Inferior parietal cortex (tissue), 1 donor: ENCODE results near the gene RPAP3.

Experiments
- DNase-seq: peaks from one replicate; pipeline ENCODE4 v3.0.0-alpha.2; 2016; ENCODE audit errors: extremely low spot score

The RPAP3 gene, protein sequence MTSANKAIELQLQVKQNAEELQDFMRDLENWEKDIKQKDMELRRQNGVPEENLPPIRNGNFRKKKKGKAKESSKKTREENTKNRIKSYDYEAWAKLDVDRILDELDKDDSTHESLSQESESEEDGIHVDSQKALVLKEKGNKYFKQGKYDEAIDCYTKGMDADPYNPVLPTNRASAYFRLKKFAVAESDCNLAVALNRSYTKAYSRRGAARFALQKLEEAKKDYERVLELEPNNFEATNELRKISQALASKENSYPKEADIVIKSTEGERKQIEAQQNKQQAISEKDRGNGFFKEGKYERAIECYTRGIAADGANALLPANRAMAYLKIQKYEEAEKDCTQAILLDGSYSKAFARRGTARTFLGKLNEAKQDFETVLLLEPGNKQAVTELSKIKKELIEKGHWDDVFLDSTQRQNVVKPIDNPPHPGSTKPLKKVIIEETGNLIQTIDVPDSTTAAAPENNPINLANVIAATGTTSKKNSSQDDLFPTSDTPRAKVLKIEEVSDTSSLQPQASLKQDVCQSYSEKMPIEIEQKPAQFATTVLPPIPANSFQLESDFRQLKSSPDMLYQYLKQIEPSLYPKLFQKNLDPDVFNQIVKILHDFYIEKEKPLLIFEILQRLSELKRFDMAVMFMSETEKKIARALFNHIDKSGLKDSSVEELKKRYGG

DNA sequence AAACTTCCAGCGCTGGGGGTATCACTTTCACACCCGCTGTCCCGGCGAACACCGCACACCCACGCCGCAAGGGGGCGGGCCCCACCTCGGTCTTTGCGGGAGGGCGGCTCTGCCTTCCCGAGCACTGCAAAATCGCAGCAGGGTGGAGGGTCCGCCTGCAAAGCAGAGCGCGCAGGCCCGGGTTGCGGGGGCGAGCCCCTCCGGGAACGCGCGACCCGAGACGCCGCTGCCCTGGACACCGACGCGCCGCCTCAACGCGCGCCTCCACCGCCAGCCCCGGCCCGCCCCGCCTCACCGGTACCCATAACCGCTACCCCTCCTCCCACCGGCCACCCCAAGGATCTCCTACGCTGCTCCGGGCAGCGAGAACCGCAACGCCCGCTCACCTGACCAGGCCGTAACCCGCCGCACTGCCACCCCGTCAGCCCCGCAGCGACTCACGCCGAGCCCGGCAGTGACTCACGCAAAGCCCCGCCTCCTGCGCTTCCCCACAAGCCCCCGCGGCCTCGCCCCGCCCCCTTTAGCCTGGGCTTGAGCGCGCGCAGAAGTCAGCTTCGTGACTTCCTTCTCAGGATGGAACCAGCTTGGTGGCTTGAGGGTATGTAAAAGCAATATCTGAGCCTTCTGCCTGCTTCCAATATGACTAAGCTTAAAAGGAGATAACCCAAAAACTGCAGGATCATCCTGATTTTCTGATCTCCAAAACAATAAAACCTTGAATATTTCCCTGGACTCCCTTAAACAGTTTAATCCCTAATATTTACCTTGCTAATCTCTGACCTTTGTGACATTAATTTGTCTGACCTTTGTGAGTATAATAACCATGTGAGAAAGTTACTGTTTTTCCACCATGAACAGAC is at the start of gene RPAP3:
Gene RPAP3 (minus strand): TSS at position 465 of the 860 bp plus-strand sequence. CDS start 3,190 bp downstream, outside the sequence.
- DNase-seq, result peak; percentile 92

DNA sequence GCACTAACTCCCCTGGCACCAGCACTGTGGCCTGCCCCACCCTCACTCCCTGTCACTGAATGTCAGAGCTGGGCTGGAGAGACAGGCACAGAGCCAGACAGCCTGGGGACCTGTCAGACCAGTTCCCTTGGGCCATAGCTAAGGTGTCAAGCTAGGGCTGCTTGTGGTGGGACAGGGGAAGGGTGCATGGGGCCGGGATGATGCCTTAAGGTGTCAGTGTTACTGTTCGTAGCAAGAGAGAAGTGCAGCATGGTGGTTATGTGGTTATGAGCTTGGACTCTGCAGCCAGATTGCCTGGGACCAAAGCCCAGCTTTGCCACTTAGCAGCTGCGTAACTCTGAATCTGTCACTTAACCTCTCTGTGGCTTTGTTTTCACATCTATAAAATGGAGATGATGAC is 49.1 kb upstream of the RPAP3 start:
- DNase-seq, result no peak

DNA sequence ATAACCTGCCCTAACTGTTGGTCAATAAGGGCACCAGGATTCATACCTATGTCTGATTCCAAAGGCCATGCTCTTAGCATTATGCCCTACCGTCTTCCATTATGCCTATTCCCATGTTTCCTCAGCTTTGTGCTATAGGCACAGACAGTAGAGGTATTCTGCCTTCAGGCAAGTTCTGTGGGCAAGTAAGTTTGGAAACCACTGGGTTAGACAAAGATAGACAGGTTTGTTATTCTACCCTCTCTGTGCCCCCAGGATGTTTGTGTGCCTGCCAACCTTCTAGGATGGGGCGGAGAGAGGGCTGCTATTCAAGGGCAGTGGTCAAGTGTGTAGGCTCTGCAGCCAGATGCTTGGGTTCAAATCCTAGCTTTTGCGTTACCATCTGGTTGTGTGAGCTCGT is 48.3 kb upstream of the RPAP3 start:
- no peak for DNase-seq

DNA sequence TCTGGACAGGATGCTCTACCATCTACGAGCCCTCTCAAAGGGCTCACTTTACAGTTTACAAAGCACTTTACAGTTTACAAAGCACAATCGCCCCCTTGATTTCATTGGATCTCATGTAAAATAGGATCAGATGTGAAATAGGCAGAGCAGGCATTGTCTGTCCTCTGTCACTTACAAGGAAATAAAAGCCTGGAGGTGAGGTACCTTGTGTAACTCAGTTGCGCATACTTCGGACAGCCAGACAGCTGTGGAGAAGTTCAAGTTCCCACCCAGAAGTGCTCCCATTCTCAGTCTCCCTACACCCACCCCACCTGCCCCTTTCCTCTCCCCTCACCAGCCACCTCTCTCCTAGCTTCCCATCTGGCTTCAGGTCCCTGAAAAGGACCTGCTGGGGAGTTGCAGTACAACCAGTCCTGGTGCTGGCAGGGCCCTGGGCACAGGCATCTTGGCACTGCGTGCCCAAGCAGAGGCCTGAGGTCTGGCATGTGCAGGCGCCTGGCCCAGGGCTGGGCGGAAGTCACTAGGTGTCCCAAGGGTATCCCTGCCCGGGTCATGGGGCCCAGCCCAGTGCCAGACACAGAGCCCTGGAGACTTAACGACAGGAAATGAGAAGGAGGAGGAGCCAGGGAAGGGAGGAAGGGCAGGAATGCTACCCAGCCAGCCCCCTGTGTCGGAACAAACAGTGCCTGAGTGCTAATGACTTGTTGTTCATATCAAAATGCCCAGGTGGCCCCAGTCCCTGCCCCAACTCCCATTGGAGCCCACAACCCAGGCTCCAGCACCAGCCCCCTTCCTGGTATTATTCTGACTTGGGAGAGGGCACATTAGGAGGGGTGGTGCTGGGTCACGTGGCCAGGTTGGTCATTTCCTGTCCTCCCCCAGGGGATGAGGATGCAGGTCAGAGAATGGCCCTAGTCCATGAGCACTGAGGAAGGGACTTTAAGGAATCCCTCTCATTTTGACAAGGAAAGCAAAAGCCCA is 47.5 kb upstream of the RPAP3 start:
- no peak for DNase-seq

DNA sequence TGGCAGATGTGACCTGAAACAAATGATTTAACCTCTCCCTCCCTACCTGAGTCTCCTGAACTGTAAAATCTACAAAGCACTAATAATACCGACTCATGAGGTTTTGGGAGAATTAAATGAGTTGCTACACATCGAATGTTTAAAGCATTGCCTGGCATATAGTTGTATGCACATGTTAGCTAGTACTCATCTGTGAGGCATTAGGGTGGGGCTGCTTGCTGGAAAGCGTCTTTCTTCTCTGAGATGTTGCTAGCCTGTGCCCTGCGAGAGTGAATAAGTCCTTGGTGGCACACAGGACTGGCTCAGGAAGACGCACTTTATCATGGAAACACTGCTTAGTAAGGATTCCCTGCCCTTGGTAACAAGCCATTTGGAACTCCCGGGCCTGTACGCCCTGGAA is 46.7 kb upstream of the RPAP3 start:
- DNase-seq, result no peak

DNA sequence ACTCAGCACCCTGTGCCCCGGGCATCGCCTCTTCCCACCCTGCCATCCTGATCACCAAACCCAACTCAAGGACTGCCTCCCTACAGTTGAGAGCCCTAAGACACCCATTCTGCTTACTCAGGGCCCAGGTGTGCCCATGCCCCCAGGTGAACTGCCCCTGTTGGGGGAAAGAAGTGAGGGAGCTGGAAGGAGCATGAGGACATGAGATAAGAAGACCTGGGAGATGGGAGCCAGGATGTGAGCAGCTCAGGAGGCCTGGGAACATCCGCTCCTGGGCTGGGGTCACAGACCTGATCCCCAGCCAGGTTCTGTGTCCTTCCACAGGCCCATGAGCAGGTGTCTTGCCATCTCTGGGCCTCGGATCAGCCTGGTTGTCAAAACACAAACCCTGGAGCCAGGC is 46.3 kb upstream of the RPAP3 start:
- no peak for DNase-seq

DNA sequence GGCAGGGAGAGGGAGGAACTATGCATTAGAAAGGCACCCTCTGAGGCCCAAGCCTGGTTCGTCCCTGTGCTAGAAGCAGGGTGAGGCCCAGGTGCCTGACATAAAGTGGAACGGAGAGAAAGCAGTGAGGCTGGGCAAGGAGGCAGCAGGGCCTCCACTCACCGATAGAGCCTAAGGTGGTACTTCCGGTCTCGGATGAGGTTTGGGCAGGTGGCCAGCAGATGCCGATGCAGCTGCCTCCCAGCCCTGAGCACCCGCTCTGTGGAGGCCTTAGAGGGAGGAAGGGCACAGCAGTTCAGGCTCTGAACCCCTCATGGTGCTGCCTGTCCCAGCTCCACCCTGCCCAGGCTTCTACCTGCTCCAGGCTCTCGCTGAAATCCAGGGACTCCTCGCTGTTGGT is 45.7 kb upstream of the RPAP3 start:
- DNase-seq, result no peak

DNA sequence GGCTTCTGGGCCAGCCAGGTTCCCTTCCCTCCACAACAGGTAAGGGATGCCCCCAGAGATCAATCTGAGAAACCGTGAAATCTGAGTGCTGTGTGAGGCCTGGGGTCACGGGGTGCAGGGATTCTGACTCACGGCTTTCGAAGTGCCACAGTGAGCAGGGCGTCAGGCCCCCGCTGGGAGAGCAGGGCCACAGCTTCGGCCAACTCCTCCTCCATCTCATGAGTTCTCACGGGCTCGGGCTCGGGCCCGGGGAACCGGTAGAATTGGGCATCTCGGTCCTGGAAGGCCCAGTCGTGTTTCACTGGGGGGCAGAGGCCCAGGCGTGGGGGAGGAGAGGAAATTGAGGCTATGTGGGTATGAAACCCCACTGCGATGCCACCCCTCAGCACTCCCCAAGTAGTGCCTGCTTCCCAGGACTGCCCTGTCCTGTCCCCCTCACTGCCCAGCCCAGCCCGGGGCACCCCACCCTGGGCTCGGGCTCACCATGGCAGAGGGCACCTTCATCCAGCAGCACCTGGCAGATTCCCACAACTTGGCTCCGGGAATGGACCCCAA is 45.2 kb upstream of the RPAP3 start:
- no peak for DNase-seq

DNA sequence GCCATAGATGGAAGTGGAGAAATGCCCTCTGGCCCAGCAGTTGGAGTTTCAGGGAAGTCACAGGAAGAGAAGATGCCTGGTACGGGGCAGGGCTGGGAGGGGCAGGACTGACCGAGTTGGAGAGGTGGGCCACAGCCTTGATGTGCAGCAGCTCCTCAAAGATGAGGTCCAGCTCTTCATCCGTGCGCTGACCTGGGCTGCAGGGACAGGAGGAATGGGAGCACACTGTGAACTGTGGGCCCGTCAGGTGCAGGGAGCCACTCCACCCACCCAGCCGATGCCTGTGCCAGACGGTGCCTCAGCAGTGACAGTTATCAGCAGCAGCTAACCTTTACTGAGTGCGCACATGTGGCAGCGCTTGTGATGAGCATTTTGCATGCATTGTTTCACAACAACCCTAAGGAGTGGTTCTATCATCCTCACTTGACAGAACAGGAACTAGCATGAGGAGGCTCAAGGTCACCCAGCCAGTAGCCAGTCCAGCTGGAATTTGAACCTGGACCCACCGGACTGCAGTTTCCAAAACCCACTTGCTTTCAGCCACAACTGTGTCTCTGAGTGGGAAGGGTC is 44.5 kb upstream of the RPAP3 start:
- DNase-seq, result no peak

DNA sequence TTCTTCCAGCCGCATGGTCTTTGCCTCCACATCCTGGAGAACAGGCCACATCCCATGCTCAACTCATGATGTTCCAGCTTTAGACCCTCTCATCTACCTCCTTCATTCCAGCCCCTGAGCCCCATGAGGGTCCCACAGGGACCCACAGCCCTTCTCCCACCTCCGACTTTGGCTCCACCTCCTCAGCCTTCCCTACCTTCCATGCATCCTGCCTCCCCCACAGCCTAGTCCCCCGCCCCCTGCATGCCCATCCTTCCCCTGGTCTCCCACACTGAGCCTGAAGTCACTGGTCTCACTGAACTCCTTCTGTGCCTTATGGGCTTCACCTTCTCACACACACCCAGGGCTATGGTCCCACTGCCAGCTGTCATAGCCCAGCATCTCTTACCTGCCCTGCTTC is 43.1 kb upstream of the RPAP3 start:
- DNase-seq, result no peak

DNA sequence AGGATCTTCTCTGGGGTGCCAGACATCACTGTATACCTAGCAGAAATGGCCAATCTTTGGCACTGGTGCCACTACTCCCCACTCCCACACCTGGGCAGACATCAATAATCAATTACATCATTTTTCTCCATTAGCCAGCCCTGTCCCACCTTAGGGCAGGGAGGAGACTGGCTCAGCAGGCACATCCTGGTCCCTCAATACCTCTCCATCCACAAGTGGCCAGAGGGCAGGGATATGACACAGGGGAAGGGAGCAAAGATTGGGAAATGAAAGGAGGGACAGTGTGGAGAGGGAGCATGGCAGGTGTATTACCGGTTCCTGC is 42.6 kb upstream of the RPAP3 start:
- no peak for DNase-seq

DNA sequence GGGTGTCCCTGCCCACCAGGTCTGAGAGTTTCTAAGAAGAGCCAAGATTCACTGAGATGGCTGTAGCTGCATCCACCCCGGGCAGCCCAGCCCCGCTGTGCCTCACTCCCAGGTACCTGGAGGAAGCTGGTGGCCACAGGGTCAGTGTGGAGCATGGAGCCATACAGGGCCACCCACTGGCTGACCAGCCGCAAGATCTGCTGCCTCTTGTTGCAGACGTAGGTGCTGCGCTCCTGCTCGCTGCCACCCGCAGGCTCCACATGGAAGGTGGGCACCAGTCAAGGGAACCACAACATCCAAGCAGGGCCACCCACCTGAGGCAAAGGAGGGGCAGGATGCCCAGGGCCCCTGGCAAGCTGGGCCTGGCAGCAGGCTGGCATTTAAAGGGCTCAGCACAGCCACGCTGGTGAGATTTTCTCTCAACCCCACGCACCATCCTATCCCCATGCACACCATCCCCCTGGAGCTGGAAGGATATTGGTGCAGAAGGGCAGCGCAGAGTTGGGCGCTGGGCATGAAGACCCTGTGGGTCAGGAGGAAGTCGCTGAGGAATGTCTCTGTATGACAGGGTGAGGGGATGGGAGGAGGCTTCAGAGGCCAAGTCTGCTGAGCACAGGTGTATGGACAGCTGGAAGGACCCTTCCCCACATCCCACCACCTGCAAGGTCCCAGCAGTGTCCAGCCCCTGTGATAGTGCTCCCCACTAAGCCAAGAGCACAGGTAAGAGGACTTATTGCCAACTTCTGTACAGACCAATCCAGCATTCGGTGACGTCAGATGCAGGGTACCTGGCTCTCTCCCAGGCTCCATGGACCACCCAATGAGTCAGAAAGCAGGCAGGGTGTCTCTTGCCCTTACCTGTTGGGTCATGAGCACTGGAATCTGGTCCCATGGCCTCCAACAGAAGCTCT is 42.0 kb upstream of the RPAP3 start:
- no peak for DNase-seq

DNA sequence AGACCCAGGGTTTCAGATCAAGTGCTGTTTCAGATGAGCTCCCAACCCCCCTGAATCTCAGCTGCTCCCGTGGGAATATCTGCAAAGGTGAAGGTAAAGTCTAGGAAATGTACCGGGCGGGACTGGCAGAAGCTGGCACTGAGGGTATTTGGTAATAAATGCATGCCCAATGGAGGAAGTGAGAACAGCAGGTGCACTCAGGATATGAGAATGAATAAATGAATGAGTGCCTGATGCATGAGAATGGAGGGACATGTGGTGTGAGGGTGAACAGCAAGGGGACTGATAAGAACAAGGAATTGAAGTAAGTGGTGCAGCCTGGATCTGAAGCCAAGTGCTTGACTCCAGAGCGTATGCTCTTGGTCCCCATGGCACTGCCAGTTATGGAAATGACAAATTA is 41.3 kb upstream of the RPAP3 start:
- no peak for DNase-seq

DNA sequence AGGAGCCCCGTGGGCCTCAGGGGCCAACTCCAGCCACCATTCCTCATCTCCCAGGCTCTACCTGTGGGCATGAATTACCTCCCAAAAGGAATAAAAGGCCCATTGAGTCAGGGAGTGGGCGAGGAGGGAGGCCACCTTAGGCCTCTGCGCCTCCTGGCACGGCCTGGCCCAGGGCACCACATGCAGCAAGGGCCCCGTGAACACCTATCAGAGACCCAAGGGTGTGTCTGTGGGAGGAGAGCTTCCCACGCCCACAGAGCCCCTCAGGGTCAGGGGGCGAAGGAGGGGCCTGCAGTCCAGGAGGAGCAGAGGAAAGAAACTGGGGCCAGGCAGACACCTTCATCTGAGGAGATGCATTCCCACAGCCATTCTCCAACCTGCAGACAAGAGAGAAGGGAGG is 40.7 kb upstream of the RPAP3 start:
- no peak for DNase-seq

DNA sequence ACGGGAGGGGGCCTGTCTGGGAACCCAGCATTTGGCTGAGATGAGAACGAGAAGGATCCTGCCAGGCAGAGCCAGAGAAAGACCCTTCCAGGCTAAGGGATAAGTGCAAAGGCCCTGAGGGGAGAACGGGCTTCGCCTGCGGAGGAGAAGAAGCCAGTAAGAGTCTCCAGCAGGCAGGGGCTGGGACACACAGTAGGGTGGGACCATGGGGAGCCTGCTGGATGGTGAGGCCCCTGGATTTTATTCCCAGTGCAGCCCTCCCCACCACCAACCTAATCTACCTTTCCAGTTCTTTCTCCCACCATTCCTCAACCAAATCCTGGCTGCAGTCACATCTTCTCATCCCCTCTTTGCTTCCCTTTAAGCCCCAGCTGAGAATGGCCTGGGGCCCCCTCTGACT is 40.2 kb upstream of the RPAP3 start:
- DNase-seq, result no peak

DNA sequence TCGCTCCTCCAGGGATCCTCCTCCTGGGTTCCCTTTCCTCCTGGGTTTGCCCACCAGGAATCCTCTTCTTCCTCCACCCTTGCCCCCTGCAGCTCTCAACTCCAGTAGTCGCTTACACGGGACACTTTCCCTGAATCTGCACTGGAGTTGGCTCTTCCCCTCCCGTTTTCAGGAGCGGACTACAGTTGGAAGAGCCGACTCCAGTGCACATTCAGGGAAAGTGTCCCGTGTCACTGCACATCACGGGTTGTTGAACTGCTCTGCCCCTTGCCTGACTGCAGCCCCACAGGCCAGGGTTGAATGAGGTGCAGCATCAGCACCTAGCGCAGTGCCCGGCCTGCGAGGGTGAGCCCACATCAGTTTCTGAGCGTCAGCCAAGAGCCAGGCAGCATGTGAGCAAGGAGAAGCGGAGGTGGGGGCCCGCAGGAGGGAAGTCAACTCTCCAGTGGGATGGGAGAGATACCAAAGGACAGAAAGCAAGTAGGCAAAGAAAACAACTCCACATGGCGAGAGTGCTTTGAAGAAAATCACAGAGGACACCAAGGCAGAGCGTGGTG is 39.7 kb upstream of the RPAP3 start:
- no peak for DNase-seq

DNA sequence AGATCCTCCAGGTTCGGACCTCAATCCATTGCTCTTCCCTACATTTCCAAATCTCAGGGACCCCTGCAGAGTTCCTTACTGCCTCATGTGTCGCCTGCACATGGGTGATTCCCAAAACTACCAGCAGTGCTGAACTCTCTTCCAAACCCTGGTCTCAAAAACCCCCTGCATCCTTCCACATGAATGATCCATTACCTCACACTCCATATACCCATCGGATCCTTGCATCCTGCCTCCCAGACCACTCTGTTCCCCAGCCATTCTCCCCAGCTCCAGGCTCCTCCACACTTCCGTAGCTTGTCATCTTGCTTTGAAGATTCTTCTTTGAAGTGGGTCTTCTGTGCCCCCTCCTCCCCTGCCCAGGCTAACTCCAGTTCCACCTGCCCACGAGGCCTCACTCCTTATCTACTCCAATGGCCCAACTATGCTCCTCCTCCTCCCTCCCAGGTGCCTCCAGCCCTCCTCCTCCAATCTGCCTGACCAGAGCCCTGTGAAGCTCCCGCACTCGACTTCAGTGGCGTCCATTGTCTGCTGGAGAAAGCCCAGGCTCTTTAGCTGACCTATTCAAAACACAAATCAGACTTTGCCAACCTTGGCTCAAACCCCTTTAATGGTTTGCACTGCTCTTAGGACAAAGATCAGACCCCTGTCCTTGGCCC is 39.1 kb upstream of the RPAP3 start:
- DNase-seq, result no peak

DNA sequence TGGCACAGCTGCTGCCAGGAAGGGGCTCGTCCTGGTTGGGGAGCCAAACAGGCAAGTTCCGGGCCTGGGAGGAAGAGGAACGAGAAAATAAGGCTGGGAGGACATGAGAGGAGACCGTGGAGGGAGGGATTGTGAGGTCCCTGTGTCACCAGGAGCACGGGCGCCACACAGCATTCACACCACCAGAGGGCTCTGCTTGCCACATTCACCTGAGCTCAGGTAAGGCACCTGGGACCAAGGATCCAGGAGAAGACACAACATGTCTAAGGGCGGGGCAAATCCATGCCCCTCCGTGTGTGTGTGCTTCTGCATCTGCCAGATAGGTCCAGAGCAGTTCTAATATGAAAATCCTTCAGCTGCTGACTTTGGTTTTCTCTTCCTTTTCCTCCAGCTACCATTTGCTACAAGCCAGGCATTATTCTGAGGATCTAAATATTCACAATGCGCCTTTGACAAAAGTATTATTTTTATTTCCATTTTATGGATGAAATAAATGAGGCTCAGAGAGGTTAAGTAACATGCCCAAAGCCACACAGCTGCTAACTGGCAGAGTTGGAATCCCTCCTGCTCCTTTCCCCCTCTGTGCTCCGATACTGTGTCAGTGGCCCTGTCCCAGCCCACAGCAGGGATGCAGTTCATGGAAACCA is 38.3 kb upstream of the RPAP3 start:
- no peak for DNase-seq
